Measurements from ENCODE around the gene HCFC1R1. TPM values are rescaled to one million over a fixed set of nuclear protein-coding genes. Genes with fewer than 3 reads are reported as not detected.
"Not testable (repeated sequence)": the region's sequence is repeated elsewhere in the genome, so short reads cannot be mapped to it uniquely, and the experiment has no call there.

HCFC1R1 gene
- polyA plus RNA-seq, 1 of the 3 experiments (the other 2 are of a cell fraction) = 54.9 TPM

DNA sequence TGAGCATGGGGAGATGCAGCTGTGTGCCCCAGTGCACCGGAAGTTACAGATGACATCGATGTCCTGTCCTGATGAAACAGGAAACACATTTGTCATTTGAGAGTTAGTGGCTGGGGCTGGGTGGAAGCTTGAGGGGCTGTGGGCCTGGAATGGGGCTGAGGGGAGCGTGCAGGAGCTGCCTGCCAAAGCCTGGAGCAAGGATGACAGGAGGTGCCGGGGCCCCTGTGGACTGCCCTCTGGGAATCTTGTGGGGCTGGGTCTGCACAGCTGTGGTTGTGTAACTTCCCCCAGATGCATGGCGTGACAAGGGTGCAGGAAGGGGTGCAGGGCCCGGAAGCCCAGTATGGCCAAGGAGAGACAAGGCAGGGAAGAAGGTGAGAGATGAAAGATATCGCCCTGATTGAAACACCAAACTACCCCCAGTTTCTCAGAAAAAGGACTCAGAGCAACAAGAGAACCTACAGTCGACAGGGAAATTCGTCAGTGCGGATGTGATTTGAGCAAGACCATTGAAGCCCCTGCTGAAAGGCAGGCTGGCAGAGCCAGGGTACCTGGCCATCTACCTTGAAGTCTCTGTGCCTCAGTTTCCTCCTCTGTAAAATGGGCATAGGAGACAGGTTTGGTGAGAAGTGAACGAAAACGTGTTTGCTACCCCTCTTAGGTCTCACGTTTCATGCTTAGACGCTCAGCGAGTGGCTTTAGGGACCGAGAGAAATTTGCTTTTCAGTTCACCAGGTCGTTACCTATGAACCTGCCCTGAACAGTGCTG, 31.4 kb upstream of the HCFC1R1 start (continued):
- TF ChIP-seq, protein P1, sequence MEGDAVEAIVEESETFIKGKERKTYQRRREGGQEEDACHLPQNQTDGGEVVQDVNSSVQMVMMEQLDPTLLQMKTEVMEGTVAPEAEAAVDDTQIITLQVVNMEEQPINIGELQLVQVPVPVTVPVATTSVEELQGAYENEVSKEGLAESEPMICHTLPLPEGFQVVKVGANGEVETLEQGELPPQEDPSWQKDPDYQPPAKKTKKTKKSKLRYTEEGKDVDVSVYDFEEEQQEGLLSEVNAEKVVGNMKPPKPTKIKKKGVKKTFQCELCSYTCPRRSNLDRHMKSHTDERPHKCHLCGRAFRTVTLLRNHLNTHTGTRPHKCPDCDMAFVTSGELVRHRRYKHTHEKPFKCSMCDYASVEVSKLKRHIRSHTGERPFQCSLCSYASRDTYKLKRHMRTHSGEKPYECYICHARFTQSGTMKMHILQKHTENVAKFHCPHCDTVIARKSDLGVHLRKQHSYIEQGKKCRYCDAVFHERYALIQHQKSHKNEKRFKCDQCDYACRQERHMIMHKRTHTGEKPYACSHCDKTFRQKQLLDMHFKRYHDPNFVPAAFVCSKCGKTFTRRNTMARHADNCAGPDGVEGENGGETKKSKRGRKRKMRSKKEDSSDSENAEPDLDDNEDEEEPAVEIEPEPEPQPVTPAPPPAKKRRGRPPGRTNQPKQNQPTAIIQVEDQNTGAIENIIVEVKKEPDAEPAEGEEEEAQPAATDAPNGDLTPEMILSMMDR (IDR thresholded peaks at IDR 0.05) = no peak
- TF ChIP-seq JUND (IDR thresholded peaks at IDR 0.05) (no peak), NFIC (IDR thresholded peaks at IDR 0.05; ENCODE audit: borderline replicate concordance) (no peak), FOXJ3 (CRISPR knock-in tag; IDR thresholded peaks at IDR 0.05) (no peak)
- TF ChIP-seq, protein P2, sequence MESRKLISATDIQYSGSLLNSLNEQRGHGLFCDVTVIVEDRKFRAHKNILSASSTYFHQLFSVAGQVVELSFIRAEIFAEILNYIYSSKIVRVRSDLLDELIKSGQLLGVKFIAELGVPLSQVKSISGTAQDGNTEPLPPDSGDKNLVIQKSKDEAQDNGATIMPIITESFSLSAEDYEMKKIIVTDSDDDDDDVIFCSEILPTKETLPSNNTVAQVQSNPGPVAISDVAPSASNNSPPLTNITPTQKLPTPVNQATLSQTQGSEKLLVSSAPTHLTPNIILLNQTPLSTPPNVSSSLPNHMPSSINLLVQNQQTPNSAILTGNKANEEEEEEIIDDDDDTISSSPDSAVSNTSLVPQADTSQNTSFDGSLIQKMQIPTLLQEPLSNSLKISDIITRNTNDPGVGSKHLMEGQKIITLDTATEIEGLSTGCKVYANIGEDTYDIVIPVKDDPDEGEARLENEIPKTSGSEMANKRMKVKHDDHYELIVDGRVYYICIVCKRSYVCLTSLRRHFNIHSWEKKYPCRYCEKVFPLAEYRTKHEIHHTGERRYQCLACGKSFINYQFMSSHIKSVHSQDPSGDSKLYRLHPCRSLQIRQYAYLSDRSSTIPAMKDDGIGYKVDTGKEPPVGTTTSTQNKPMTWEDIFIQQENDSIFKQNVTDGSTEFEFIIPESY (IDR thresholded peaks at IDR 0.05; ENCODE audit: borderline replicate concordance, low read depth) = no peak

DNA sequence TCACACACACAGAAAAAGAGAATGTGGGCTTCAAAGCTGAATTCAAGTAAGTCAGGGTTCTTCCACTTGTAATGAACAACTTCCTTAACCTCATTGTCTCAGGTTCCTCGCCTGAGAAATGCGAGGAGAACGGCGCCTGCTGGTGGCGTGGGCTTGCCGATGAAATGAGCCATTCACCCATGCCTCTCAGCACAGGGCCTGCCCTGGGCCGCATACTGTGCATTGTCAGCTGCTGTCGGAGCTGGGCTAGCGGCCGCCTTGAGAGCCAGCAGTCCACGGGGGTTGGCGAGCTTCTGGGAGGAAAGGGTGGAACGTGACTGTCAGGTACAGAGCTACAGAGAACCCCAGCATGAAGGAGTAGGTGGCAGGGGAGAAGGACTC, 29.6 kb upstream of the HCFC1R1 start:
- CTCF ChIA-PET; H3K4me1 ChIP-seq (ENCODE audit: control insufficient read depth in 1 of 2, insufficient read depth in 2 of 2, low read depth in 1 of 2, low read length in 1 of 2); H3K4me2 ChIP-seq: not testable (repeated sequence)

DNA sequence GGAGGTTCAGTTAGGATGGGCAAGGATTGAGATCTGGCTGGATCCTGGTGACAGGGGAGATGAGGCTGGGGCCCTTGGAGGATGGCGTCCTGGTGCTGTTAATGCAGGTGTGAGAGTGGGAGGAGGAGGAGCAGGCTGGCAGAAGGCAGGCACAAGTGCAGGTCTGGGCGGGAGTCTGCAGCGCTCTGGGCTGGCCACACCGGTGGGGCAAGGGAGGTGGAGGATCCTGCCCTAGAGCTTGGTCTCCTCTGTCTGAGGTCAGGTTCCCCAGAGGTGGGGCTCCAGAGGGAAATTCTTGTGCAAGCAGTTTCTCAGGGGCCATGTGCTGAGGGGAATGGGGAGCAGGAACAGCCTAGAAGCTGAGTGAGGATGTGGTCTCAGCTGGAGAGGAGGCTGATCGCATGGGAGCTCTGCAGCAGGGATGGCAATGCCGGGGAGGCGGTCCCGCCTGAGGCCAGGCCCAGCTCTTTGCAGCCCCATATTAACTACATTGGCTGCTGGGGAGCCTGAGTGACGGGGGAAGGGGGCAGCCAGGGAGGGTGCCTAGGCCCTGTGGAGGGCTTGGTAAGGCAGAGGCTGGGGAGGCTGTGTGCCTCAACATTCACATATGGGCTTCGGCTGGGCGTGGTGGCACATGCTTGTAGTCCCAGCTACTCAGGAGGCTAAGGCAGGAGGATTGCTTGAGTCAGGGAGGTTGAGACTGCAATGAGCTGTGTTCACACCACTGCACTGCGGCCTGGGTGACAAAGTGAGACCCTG, 29.0 kb upstream of the HCFC1R1 start:
- H3K9me2 ChIP-seq; DNase-seq; H2AFZ ChIP-seq (ENCODE audit: low read depth); H3K4me2 ChIP-seq; H4K20me1 ChIP-seq (ENCODE audit: insufficient read depth); H3K4me1 ChIP-seq (ENCODE audit: control insufficient read depth in 1 of 2, insufficient read depth in 2 of 2, low read depth in 1 of 2, low read length in 1 of 2); H3K4me3 ChIP-seq (ENCODE audit: low read depth in 2 of 2, low read length in 1 of 2); POLR2A ChIA-PET; H3K27ac ChIP-seq (ENCODE audit: low read depth in 2 of 2, low read length in 1 of 2); H3K36me3 ChIP-seq (replicated peaks in 1 of 2; ENCODE audit: control insufficient read depth in 1 of 2, insufficient read depth in 2 of 2, low read length in 1 of 2); H3F3A ChIP-seq (replicated peaks; ENCODE audit: insufficient read depth); H3K9me3 ChIP-seq; H3K9ac ChIP-seq; CTCF ChIA-PET; H3K79me2 ChIP-seq (ENCODE audit: insufficient read depth): not testable (repeated sequence)
- 74% methylated on average over 11 of the region's 12 CpGs for WGBS (ENCODE audit: low lambda C conversion rate)
- peaks cover 20% of the 10 kb centered on the region; the same call in 1 of the 2 replicates for H3K27me3 ChIP-seq (ENCODE audit: insufficient read depth)

More for the DNA sequence above, 29.6 kb upstream of the HCFC1R1 start:
- DNase-seq; H3K9ac ChIP-seq; H3K9me2 ChIP-seq; H3K27ac ChIP-seq (ENCODE audit: low read depth in 2 of 2, low read length in 1 of 2); H3K36me3 ChIP-seq (replicated peaks in 1 of 2; ENCODE audit: control insufficient read depth in 1 of 2, insufficient read depth in 2 of 2, low read length in 1 of 2); H3K79me2 ChIP-seq (ENCODE audit: insufficient read depth); H3F3A ChIP-seq (replicated peaks; ENCODE audit: insufficient read depth); H4K20me1 ChIP-seq (ENCODE audit: insufficient read depth); H3K4me3 ChIP-seq (ENCODE audit: low read depth in 2 of 2, low read length in 1 of 2); H3K9me3 ChIP-seq; POLR2A ChIA-PET; H2AFZ ChIP-seq (ENCODE audit: low read depth): not testable (repeated sequence)
- WGBS (ENCODE audit: low lambda C conversion rate) = 85% methylated on average over 8 of the region's 13 CpGs
- H3K27me3 ChIP-seq (ENCODE audit: insufficient read depth) = peaks cover 14% of the 10 kb centered on the region; the same call in 1 of the 2 replicates
